ENCODE data around the gene NOC4L. TPM values are rescaled to one million over a fixed set of nuclear protein-coding genes. Genes with fewer than 3 reads are reported as not detected.

Gene NOC4L
- total RNA-seq, 3 donors from 2014 or later (not counting 1 experiment from before 2014, with no cell fraction given): 21.0 to 30.2 (median 21.7) TPM

DNA sequence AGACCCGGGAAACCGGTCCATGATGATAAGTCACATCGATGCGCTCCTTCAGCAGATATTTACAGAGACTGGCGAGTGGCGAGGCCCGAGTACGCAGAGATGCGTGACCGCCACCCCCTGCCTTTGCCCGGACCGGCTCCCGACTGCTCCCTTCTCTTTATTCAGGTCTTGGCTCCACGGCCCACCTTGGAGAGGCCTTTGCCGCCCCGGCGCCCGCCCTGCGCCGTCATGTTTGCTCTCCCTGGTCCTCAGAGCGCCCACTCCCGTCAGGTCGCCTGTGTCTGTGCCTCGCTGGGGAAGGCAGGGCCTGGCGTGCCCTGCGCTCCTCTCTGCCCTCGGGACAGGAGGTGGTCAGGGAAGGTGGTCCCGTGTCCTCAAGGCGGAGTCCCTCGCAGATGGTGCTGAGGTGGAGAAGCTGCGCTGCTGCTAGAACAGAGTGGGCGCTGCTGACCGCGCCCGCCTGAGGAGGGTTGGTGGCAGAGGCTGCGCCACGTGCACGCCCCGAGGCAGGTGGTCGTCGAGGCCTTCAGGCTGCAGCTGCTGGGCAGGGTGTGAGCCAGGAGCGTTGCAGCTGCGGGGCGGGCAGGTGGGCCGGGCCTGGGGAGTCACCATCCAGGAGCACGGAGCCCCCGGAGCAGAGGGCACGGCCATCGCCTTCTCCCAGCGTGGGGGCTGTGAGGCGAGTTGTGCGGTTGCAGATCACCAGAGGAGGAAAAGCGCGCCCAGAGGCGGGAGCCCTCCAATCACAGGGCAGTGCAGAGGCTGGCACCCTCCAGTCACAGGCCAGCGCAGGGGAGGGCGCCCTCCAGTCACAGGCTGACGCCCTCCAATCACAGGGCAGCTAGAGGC lies 27.3 kb upstream of the NOC4L start:
- H3K9me3 Mint-ChIP-seq: no peaks in the 10 kb centered on the region
- ATAC-seq: no peak
- no peaks in the 10 kb centered on the region for H3K36me3 Mint-ChIP-seq
- Histone ChIP-seq H3K36me3 (ENCODE audit: control insufficient read depth, insufficient read depth, low read length) (peaks cover 17% of the 10 kb centered on the region), H3K9me3 (ENCODE audit: control insufficient read depth, insufficient read depth, low read length) (no peaks in the 10 kb centered on the region), H3K4me1 (ENCODE audit: control insufficient read depth, insufficient read depth, low read length) (peaks cover 9% of the 10 kb centered on the region), H3K4me3 (ENCODE audit: low read length) (no peak overlapping the region), H3K27me3 (ENCODE audit: control insufficient read depth, insufficient read depth, low read length) (no peaks in the 10 kb centered on the region), H3K27ac (ENCODE audit: low read length) (no peak overlapping the region)
- no peak overlapping the region for H3K4me3 Mint-ChIP-seq
- no peaks in the 10 kb centered on the region for H3K27me3 Mint-ChIP-seq (ENCODE audit: low read depth in 2 of 2)
- intact Hi-C loops (cut with micrococcal nuclease): no loop called here
- peaks cover 4 to 18% of the 10 kb centered on the region in 2 donors for H3K4me1 Mint-ChIP-seq
- H3K27ac Mint-ChIP-seq: no peak overlapping the region
- DNase-seq: no peak
- 98% methylated on average over 58 of the region's 58 CpGs for WGBS (ENCODE audit: insufficient coverage)
- TF ChIP-seq, protein P1, sequence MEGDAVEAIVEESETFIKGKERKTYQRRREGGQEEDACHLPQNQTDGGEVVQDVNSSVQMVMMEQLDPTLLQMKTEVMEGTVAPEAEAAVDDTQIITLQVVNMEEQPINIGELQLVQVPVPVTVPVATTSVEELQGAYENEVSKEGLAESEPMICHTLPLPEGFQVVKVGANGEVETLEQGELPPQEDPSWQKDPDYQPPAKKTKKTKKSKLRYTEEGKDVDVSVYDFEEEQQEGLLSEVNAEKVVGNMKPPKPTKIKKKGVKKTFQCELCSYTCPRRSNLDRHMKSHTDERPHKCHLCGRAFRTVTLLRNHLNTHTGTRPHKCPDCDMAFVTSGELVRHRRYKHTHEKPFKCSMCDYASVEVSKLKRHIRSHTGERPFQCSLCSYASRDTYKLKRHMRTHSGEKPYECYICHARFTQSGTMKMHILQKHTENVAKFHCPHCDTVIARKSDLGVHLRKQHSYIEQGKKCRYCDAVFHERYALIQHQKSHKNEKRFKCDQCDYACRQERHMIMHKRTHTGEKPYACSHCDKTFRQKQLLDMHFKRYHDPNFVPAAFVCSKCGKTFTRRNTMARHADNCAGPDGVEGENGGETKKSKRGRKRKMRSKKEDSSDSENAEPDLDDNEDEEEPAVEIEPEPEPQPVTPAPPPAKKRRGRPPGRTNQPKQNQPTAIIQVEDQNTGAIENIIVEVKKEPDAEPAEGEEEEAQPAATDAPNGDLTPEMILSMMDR (IDR thresholded peaks at IDR 0.05): no peak

DNA sequence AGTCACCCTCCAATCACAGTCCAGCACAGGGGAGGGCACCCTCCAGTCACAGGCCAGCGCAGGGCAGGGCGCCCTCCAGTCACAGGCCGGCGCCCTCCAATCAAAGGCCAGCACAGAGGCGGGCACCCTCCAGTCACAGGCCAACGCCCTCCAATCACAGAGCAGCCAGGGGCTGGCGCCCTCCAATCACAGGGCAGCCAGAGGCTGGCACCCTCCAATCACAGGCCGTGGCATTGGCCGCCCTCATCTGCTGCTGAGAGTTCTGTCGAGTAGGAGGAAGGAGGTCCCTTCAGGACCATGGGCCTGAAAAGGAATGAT lies 26.7 kb upstream of the NOC4L start:
- ATAC-seq: no peak

DNA sequence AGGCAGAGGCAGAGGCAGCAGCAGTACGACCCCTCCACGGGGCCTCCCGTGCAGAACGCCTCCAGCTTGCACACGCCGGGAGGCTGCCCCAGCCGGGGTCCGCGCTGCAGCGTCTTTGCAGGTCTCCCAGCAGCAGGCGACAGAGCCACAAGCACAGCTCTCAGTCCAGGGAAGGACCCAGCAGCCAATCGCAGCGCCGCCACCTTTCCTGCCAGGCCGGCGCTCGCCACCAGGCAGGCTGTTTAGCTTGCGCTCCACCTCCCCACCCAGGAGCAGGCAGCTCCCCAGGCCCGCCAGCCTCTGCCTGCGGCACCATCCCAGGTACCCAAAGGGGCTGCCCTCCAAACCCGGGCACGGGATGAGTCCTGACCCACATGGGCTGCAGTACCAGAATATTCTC lies 25.4 kb upstream of the NOC4L start:
- DNase-seq: no peak
- no peaks in the 10 kb centered on the region for H3K27me3 ChIP-seq (ENCODE audit: control insufficient read depth, insufficient read depth, low read length)
- H3K9me3 Mint-ChIP-seq: no peaks in the 10 kb centered on the region
- peaks cover 9% of the 10 kb centered on the region for H3K4me1 ChIP-seq (ENCODE audit: control insufficient read depth, insufficient read depth, low read length)
- H3K27ac ChIP-seq (ENCODE audit: low read length): no peak overlapping the region
- H3K9me3 ChIP-seq (ENCODE audit: control insufficient read depth, insufficient read depth, low read length): no peaks in the 10 kb centered on the region
- intact Hi-C loops (cut with micrococcal nuclease): no loop called here
- 98% methylated on average over 22 of the region's 22 CpGs for WGBS (ENCODE audit: insufficient coverage)
- no peak overlapping the region for H3K27ac Mint-ChIP-seq
- ATAC-seq: no peak
- no peak overlapping the region for H3K4me3 ChIP-seq (ENCODE audit: low read length)
- no peak overlapping the region for H3K4me3 Mint-ChIP-seq
- no peaks in the 10 kb centered on the region for H3K36me3 Mint-ChIP-seq
- peaks cover 4 to 18% of the 10 kb centered on the region in 2 donors for H3K4me1 Mint-ChIP-seq
- peaks cover 24% of the 10 kb centered on the region for H3K36me3 ChIP-seq (ENCODE audit: control insufficient read depth, insufficient read depth, low read length)
- TF ChIP-seq, protein P1 (IDR thresholded peaks at IDR 0.05): no peak
- H3K27me3 Mint-ChIP-seq (ENCODE audit: low read depth in 2 of 2): no peaks in the 10 kb centered on the region

More for the DNA sequence above, 26.7 kb upstream of the NOC4L start:
- no peaks in the 10 kb centered on the region for H3K9me3 ChIP-seq (ENCODE audit: control insufficient read depth, insufficient read depth, low read length)
- H3K27ac Mint-ChIP-seq: no peak overlapping the region
- TF ChIP-seq, protein P1 (IDR thresholded peaks at IDR 0.05): no peak
- no peaks in the 10 kb centered on the region for H3K9me3 Mint-ChIP-seq
- peaks cover 9% of the 10 kb centered on the region for H3K4me1 ChIP-seq (ENCODE audit: control insufficient read depth, insufficient read depth, low read length)
- intact Hi-C loops (cut with micrococcal nuclease): no loop called here
- no peak for DNase-seq
- H3K27me3 Mint-ChIP-seq (ENCODE audit: low read depth in 2 of 2): no peaks in the 10 kb centered on the region
- WGBS (ENCODE audit: insufficient coverage): 95% methylated on average over 10 of the region's 10 CpGs
- H3K4me1 Mint-ChIP-seq: peaks cover 4 to 18% of the 10 kb centered on the region in 2 donors
- H3K27ac ChIP-seq (ENCODE audit: low read length): no peak overlapping the region
- peaks cover 23% of the 10 kb centered on the region for H3K36me3 ChIP-seq (ENCODE audit: control insufficient read depth, insufficient read depth, low read length)
- no peaks in the 10 kb centered on the region for H3K27me3 ChIP-seq (ENCODE audit: control insufficient read depth, insufficient read depth, low read length)
- no peak overlapping the region for H3K4me3 Mint-ChIP-seq
- H3K4me3 ChIP-seq (ENCODE audit: low read length): no peak overlapping the region
- no peaks in the 10 kb centered on the region for H3K36me3 Mint-ChIP-seq

DNA sequence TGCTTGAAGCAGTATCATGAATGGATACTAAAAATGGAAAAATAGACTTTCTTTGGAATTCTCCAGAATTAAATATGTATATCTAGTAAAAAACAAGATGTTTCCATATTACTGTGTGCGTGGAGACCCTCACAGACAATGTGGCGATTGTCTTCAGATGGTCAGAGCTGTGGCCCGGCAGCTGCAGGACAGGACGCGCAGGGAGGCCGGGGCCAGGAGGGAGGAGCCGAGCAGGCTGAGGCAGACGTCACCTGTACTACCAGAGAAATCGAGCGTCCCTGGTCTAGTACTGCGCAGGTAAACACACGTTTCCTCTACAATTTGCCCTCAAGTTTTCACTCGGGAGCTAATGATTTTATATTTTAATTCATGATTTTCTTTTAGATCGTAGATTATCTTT lies 23.0 kb upstream of the NOC4L start:
- Mint-ChIP-seq H3K36me3 (no peaks in the 10 kb centered on the region), H3K27ac (no peak overlapping the region), H3K9me3 (no peaks in the 10 kb centered on the region), H3K27me3 (ENCODE audit: low read depth in 2 of 2) (no peaks in the 10 kb centered on the region), H3K4me1 (peaks cover 0 to 4% of the 10 kb centered on the region in 2 donors), H3K4me3 (no peak overlapping the region)
- ATAC-seq (no peak), DNase-seq (no peak)
- Histone ChIP-seq H3K27me3 (ENCODE audit: control insufficient read depth, insufficient read depth, low read length) (no peaks in the 10 kb centered on the region), H3K4me3 (ENCODE audit: low read length) (no peak overlapping the region), H3K9me3 (ENCODE audit: control insufficient read depth, insufficient read depth, low read length) (no peaks in the 10 kb centered on the region), H3K4me1 (ENCODE audit: control insufficient read depth, insufficient read depth, low read length) (no peaks in the 10 kb centered on the region), H3K27ac (ENCODE audit: low read length) (no peak overlapping the region), H3K36me3 (ENCODE audit: control insufficient read depth, insufficient read depth, low read length) (peaks cover 26% of the 10 kb centered on the region)
- TF ChIP-seq, protein P1 (IDR thresholded peaks at IDR 0.05): no peak
- intact Hi-C loops (cut with micrococcal nuclease): no loop called here
- WGBS (ENCODE audit: insufficient coverage): 97% methylated on average over 13 of the region's 14 CpGs
